Astrocyte (in vitro differentiated cells and primary cell): ENCODE results near the gene CCL17. TPM values are rescaled to one million over a fixed set of nuclear protein-coding genes. Genes with fewer than 3 reads are reported as not detected.
A peak's percentile ranks its signal among the peaks of the same experiment; 100 is the strongest.
"Not testable (repeated sequence)": the region's sequence is repeated elsewhere in the genome, so short reads cannot be mapped to it uniquely, and the experiment has no call there.

ENCODE experiments used
- DNase-seq: peaks from one replicate; pipeline ENCODE4 v3.0.0-alpha.2; 2010; ENCODE audit warnings: low read depth
- FAIRE-seq: peaks from 2 replicates; lab custom pipeline; 2011; peaks lifted over from hg19 to GRCh38; lab: Jason Lieb, UNC
- H2AFZ ChIP-seq: 2 replicates; pipeline ENCODE4 v1.6.0; 2012; ENCODE audit warnings: low read depth, low read length, inconsistent platforms
- H3K27ac ChIP-seq: 2 replicates; pipeline ENCODE4 v1.5.1; 2011; ENCODE audit warnings: low read depth, low read length, inconsistent platforms
- H3K27me3 ChIP-seq: 2 replicates; pipeline ENCODE4 v1.6.0; 2011; ENCODE audit warnings: low read length, inconsistent platforms; ENCODE audit not compliant: insufficient read depth
- H3K36me3 ChIP-seq: 2 replicates; pipeline ENCODE4 v1.5.1; 2011; ENCODE audit warnings: low read length, inconsistent platforms; ENCODE audit not compliant: insufficient read depth
- H3K4me1 ChIP-seq: 2 replicates; pipeline ENCODE4 v1.5.1; 2011; ENCODE audit warnings: low read length, inconsistent platforms; ENCODE audit not compliant: insufficient read depth
- H3K4me2 ChIP-seq: 2 replicates; pipeline ENCODE4 v1.6.0; 2012; ENCODE audit warnings: low read length, inconsistent platforms
- H3K4me3 ChIP-seq: 2 replicates; pipeline ENCODE4 v1.5.1; 2011; ENCODE audit warnings: low read depth, mild to moderate bottlenecking, low read length, inconsistent platforms; ENCODE audit not compliant: insufficient read depth
- H3K79me2 ChIP-seq: 2 replicates; pipeline ENCODE4 v1.6.0; 2012; ENCODE audit warnings: mild to moderate bottlenecking, low read length, inconsistent platforms; ENCODE audit not compliant: insufficient read depth
- H3K9ac ChIP-seq: 2 replicates; pipeline ENCODE4 v1.6.0; 2012; ENCODE audit warnings: mild to moderate bottlenecking, low read length, inconsistent platforms
- H3K9me3 ChIP-seq: 2 replicates; pipeline ENCODE4 v1.5.1; 2012; ENCODE audit warnings: low read depth, mild to moderate bottlenecking, low read length, inconsistent platforms; ENCODE audit not compliant: insufficient read depth
- H4K20me1 ChIP-seq: 2 replicates; pipeline ENCODE4 v1.6.0; 2012; ENCODE audit warnings: low read length, inconsistent platforms; ENCODE audit not compliant: insufficient read depth
- H3K27ac Mint-ChIP-seq: one replicate; pipeline ENCODE4 v1.8.0; 2021; ENCODE audit warnings: mild to moderate bottlenecking, mixed read lengths; ENCODE audit not compliant: unreplicated experiment
- H3K27me3 Mint-ChIP-seq: one replicate; pipeline ENCODE4 v1.8.0; 2021; ENCODE audit warnings: low read depth, mixed read lengths; ENCODE audit not compliant: unreplicated experiment
- H3K36me3 Mint-ChIP-seq: one replicate; pipeline ENCODE4 v1.8.0; 2021; ENCODE audit warnings: low read depth, mixed read lengths; ENCODE audit not compliant: unreplicated experiment
- H3K4me1 Mint-ChIP-seq: one replicate; pipeline ENCODE4 v1.8.0; 2021; ENCODE audit warnings: low read depth, mixed read lengths; ENCODE audit not compliant: unreplicated experiment
- H3K4me3 Mint-ChIP-seq: one replicate; pipeline ENCODE4 v1.8.0; 2021; ENCODE audit warnings: mild to moderate bottlenecking, moderate library complexity, mixed read lengths; ENCODE audit not compliant: unreplicated experiment
- H3K9me3 Mint-ChIP-seq: one replicate; pipeline ENCODE4 v1.8.0; 2021; ENCODE audit warnings: mild to moderate bottlenecking, mixed read lengths; ENCODE audit not compliant: unreplicated experiment
- CTCF ChIP-seq: IDR thresholded peaks from 2 replicates; pipeline ENCODE4 v1.5.1; 2011; ENCODE audit warnings: low read depth, mild to moderate bottlenecking, inconsistent platforms, low read length, moderate library complexity; ENCODE audit not compliant: insufficient read depth
- EZH2 ChIP-seq: IDR thresholded peaks from 2 replicates; pipeline ENCODE4 v1.6.1; 2012; ENCODE audit warnings: mild to moderate bottlenecking, low read length, inconsistent platforms; ENCODE audit not compliant: insufficient read depth
- total RNA-seq: library from RNA; stranded (reverse); gene quantifications from 2 replicates; pipeline ENCODE4 v1.2.1, GENCODE V29; 2021

CCL17 gene
- total RNA-seq, 1 donor from 2014 or later, result not detected

GRCh38 chr16:57374067-57374534, 30.5 kb upstream of the CCL17 start:
- H3K4me1 ChIP-seq, result peaks cover 38% of the 10 kb centered on the region
- Mint-ChIP-seq H3K4me3 (peak overlapping the region; percentile 78), H3K9me3 (peaks cover 5% of the 10 kb centered on the region), H3K36me3 (no peaks in the 10 kb centered on the region), H3K27me3 (peaks cover 3% of the 10 kb centered on the region), H3K27ac (no peak overlapping the region), H3K4me1 (peaks cover 27% of the 10 kb centered on the region)
- no peak overlapping the region for H3K27ac ChIP-seq
- H2AFZ ChIP-seq, result no peak overlapping the region
- no peaks in the 10 kb centered on the region for H4K20me1 ChIP-seq
- no peak for TF ChIP-seq CTCF
- TF ChIP-seq EZH2, result no peak
- no peak for FAIRE-seq
- H3K4me3 ChIP-seq, result no peak overlapping the region
- peak overlapping the region; percentile 84 for H3K4me2 ChIP-seq
- H3K9me3 ChIP-seq, result no peaks in the 10 kb centered on the region
- no peaks in the 10 kb centered on the region for H3K36me3 ChIP-seq
- DNase-seq, result peak; percentile 77
- no peaks in the 10 kb centered on the region for H3K79me2 ChIP-seq
- peaks cover 2% of the 10 kb centered on the region for H3K27me3 ChIP-seq
- no peak overlapping the region for H3K9ac ChIP-seq

GRCh38 chr16:57374925-57375465, 29.6 kb upstream of the CCL17 start:
- H3K4me3 ChIP-seq, H3K27ac Mint-ChIP-seq, H3K9me3 Mint-ChIP-seq, H3K79me2 ChIP-seq, H3K27ac ChIP-seq, DNase-seq, H3K27me3 Mint-ChIP-seq, H2AFZ ChIP-seq, H3K36me3 ChIP-seq, H4K20me1 ChIP-seq, H3K36me3 Mint-ChIP-seq, H3K4me2 ChIP-seq, H3K27me3 ChIP-seq, FAIRE-seq, H3K9me3 ChIP-seq, H3K9ac ChIP-seq: not testable (repeated sequence)
- Mint-ChIP-seq H3K4me1 (peaks cover 27% of the 10 kb centered on the region), H3K4me3 (peak overlapping the region; percentile 25)
- peaks cover 38% of the 10 kb centered on the region for H3K4me1 ChIP-seq

GRCh38 chr16:57376313-57376818, 28.2 kb upstream of the CCL17 start:
- Histone ChIP-seq H2AFZ (no peak overlapping the region), H3K79me2 (no peaks in the 10 kb centered on the region), H3K27me3 (peaks cover 2% of the 10 kb centered on the region), H3K4me3 (no peak overlapping the region), H3K36me3 (no peaks in the 10 kb centered on the region), H3K9ac (no peak overlapping the region), H3K9me3 (no peaks in the 10 kb centered on the region), H4K20me1 (no peaks in the 10 kb centered on the region), H3K27ac (no peak overlapping the region), H3K4me2 (no peak overlapping the region), H3K4me1 (peaks cover 38% of the 10 kb centered on the region)
- FAIRE-seq (no peak), DNase-seq (no peak)
- Mint-ChIP-seq H3K4me3 (no peak overlapping the region), H3K4me1 (peaks cover 27% of the 10 kb centered on the region), H3K36me3 (no peaks in the 10 kb centered on the region), H3K27me3 (no peaks in the 10 kb centered on the region), H3K9me3 (peaks cover 5% of the 10 kb centered on the region), H3K27ac (no peak overlapping the region)
- no peak for TF ChIP-seq CTCF
- no peak for TF ChIP-seq EZH2
